OCI-LY3 (cell line): Measurements from ENCODE around the gene KCND2.

Source experiments
- H2AFZ ChIP-seq: fragments of 200-600, 300-600 bp; shearing (Covaris generic); 2 replicates; pipeline ENCODE4 v1.6.0; 2014; ENCODE audit warnings: antibody characterized with exemption, low read depth, low read length
- H3K27ac ChIP-seq: fragments of 200-600, 300-600 bp; sonication (generic); 2 replicates; pipeline ENCODE4 v1.5.1; 2014; ENCODE audit warnings: mild to moderate bottlenecking, low read length, moderate library complexity, mixed read lengths
- H3K27me3 ChIP-seq: fragments of 200-600, 300-600 bp; sonication (generic); 2 replicates; pipeline ENCODE4 v1.6.1; 2014; ENCODE audit warnings: low read depth, low read length, mixed read lengths
- H3K36me3 ChIP-seq: fragments of 200-600, 300-600 bp; sonication (generic); replicated peaks from 2 replicates; pipeline ENCODE3; 2014; ENCODE audit warnings: low read depth, low read length, mixed read lengths
- H3K4me1 ChIP-seq: fragments of 300-600, 200-600 bp; sonication (generic); 2 replicates; pipeline ENCODE4 v1.6.1; 2014; ENCODE audit warnings: low read length, mixed read lengths
- H3K4me2 ChIP-seq: fragments of 200-600, 300-600 bp; sonication (generic); 2 replicates; pipeline ENCODE4 v1.6.1; 2014; ENCODE audit warnings: low read length, mixed read lengths
- H3K4me3 ChIP-seq: fragments of 300-600, 200-600 bp; sonication (generic); 2 replicates; pipeline ENCODE4 v1.5.1; 2014; ENCODE audit warnings: antibody characterized with exemption, mild to moderate bottlenecking, low read length, moderate library complexity
- H3K79me2 ChIP-seq: fragments of 300-600, 200-600 bp; shearing (Covaris generic); 2 replicates; pipeline ENCODE4 v1.6.1; 2014; ENCODE audit warnings: mild to moderate bottlenecking, low read length, mixed read lengths
- H3K9ac ChIP-seq: fragments of 300-600, 200-600 bp; shearing (Covaris generic); 2 replicates; pipeline ENCODE4 v1.6.0; 2014; ENCODE audit warnings: mild to moderate bottlenecking, low read length, moderate library complexity
- H3K9me3 ChIP-seq: fragments of 200-600, 300-600 bp; shearing (Covaris generic); 2 replicates; pipeline ENCODE4 v1.6.1; 2014; ENCODE audit warnings: low read length, mixed read lengths; ENCODE audit not compliant: insufficient read depth
- H4K20me1 ChIP-seq: fragments of 200-600, 300-600 bp; sonication (generic); 2 replicates; pipeline ENCODE4 v1.6.1; 2016; ENCODE audit warnings: low read length, mixed read lengths; ENCODE audit not compliant: insufficient read depth
- EZH2phosphoT487 ChIP-seq: fragments of 200-600 bp; shearing (Covaris generic); IDR thresholded peaks from 2 replicates; pipeline ENCODE4 v1.6.1; 2018; ENCODE audit warnings: antibody characterized with exemption, mixed run types, low read depth
- TF ChIP-seq, protein P1 (sequence below): fragments of 200-600, 300-600 bp; sonication (generic); IDR thresholded peaks from 2 replicates; pipeline ENCODE4 v1.5.1; 2014; ENCODE audit warnings: antibody characterized with exemption, low read length, low read depth

Gene KCND2

DNA sequence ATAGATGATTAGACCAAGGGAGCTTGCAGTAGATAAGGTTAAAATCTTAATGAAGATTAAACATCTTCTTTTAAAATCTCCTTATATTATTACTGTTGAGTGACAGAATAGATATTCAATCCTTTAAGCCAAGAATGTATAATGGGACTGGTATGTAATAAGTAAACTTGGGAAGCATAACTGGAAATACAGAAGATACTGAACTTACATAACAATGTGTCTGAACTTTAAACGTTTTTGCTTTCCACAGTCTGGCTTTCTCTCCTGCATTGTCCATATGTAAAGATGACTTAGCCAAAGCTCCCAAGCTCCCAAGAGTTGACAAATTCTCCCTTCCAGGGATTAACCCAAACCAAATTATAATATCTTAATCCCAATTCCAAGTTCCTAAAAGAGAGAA, 129.8 kb downstream of the KCND2 start:
- peak overlapping the region; percentile 41 for H3K4me2 ChIP-seq
- H3K79me2 ChIP-seq, result no peaks in the 10 kb centered on the region

DNA sequence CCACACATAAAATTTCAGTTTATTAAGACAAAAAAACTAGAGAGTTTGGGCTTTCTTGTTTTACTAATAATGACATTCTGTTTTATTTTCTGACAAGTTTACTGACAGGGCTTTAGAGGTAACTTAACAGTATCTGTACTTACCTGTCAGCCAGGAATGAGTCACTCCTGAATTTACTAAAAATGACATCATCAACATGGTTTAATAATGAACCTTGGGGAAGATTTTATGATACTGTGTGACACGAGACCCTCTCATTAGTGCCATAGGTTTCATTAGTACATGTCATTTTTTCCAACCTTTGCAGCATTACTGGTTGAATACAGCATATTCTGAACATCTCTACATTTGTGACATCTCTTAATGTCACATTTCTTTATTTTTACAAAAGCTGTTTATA, 131.1 kb downstream of the KCND2 start:
- no peaks in the 10 kb centered on the region for H3K79me2 ChIP-seq
- H3K4me2 ChIP-seq, result peak overlapping the region; percentile 41
- peaks cover 73% of the 10 kb centered on the region for H3K4me1 ChIP-seq
- TF ChIP-seq, protein P1, sequence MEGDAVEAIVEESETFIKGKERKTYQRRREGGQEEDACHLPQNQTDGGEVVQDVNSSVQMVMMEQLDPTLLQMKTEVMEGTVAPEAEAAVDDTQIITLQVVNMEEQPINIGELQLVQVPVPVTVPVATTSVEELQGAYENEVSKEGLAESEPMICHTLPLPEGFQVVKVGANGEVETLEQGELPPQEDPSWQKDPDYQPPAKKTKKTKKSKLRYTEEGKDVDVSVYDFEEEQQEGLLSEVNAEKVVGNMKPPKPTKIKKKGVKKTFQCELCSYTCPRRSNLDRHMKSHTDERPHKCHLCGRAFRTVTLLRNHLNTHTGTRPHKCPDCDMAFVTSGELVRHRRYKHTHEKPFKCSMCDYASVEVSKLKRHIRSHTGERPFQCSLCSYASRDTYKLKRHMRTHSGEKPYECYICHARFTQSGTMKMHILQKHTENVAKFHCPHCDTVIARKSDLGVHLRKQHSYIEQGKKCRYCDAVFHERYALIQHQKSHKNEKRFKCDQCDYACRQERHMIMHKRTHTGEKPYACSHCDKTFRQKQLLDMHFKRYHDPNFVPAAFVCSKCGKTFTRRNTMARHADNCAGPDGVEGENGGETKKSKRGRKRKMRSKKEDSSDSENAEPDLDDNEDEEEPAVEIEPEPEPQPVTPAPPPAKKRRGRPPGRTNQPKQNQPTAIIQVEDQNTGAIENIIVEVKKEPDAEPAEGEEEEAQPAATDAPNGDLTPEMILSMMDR, result no peak
- TF ChIP-seq EZH2phosphoT487, result no peak
- H3K27ac ChIP-seq, result peak overlapping the region; percentile 94
- no peaks in the 10 kb centered on the region for H3K9me3 ChIP-seq
- no peak overlapping the region for H2AFZ ChIP-seq
- peaks cover 8% of the 10 kb centered on the region for H3K36me3 ChIP-seq
- no peaks in the 10 kb centered on the region for H4K20me1 ChIP-seq
- H3K4me3 ChIP-seq, result 0 out of 2 replicates have a peak overlapping the region, but pooled peaks have one; percentile 0
- peak overlapping the region; percentile 71 for H3K9ac ChIP-seq
- H3K27me3 ChIP-seq, result no peaks in the 10 kb centered on the region

More for the DNA sequence above, 129.8 kb downstream of the KCND2 start:
- TF ChIP-seq, protein P1, result no peak
- TF ChIP-seq EZH2phosphoT487, result no peak
- peaks cover 8% of the 10 kb centered on the region for H3K36me3 ChIP-seq
- H3K4me3 ChIP-seq, result peak overlapping the region; percentile 10
- peak overlapping the region; percentile 71 for H3K9ac ChIP-seq
- H3K4me1 ChIP-seq, result peaks cover 73% of the 10 kb centered on the region
- peak overlapping the region; percentile 94 for H3K27ac ChIP-seq
- H3K27me3 ChIP-seq, result no peaks in the 10 kb centered on the region
- H3K9me3 ChIP-seq, result no peaks in the 10 kb centered on the region
- H4K20me1 ChIP-seq, result no peaks in the 10 kb centered on the region
- peak overlapping the region; percentile 44; the same call in 1 of the 2 replicates for H2AFZ ChIP-seq

DNA sequence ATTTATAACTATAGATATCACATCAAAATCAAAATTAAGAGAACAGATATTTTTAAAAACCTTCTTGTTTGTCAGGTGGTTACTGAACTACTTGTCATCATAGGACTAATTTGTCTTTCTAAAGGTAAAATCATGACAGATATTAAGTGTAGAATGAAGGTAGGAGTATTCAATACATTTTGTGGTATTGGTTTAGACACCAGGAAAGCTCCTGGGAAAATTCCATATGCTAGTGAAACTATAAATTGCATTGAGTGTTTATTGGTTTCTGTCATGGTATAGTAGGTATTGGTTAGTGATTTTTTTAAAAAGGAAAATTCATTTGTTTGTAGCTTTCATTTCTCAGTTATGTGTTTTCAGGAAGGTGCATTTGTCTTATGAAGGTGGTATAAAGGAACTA, 132.7 kb downstream of the KCND2 start:
- Histone ChIP-seq H4K20me1 (no peaks in the 10 kb centered on the region), H2AFZ (no peak overlapping the region), H3K4me2 (no peak overlapping the region), H3K79me2 (no peaks in the 10 kb centered on the region), H3K36me3 (peaks cover 8% of the 10 kb centered on the region), H3K4me3 (no peak overlapping the region), H3K9ac (no peak overlapping the region), H3K9me3 (no peaks in the 10 kb centered on the region), H3K27ac (no peak overlapping the region), H3K27me3 (no peaks in the 10 kb centered on the region), H3K4me1 (peaks cover 62% of the 10 kb centered on the region)
- TF ChIP-seq EZH2phosphoT487, result no peak
- TF ChIP-seq, protein P1, result no peak

- no peak overlapping the region for H3K4me3 ChIP-seq
- no peak overlapping the region for H3K27ac ChIP-seq
- H3K9me3 ChIP-seq, result no peaks in the 10 kb centered on the region; the same call in 1 of the 2 replicates
- TF ChIP-seq, protein P1, result no peak
- TF ChIP-seq EZH2phosphoT487, result no peak
- peaks cover 58% of the 10 kb centered on the region for H3K4me1 ChIP-seq
- no peaks in the 10 kb centered on the region for H4K20me1 ChIP-seq
- peak overlapping the region; percentile 7; the same call in 1 of the 2 replicates for H2AFZ ChIP-seq
- H3K79me2 ChIP-seq, result no peaks in the 10 kb centered on the region
- no peaks in the 10 kb centered on the region for H3K27me3 ChIP-seq
- H3K4me2 ChIP-seq, result 0 out of 2 replicates have a peak overlapping the region, but pooled peaks have one; percentile 13
- peaks cover 10% of the 10 kb centered on the region for H3K36me3 ChIP-seq
- no peak overlapping the region for H3K9ac ChIP-seq
These were observed 134.0 kb downstream of the KCND2 start for GRCh38 chr7:120407010-120407409.
